Measurements from ENCODE around the gene PIK3CB. TPM values are rescaled to one million over a fixed set of nuclear protein-coding genes. Genes with fewer than 3 reads are reported as not detected.

The PIK3CB gene
- 12.1 and 17.3 TPM in 2 replicates for total RNA-seq

GRCh38 chr3:138834596-138835396 lies at the start of gene PIK3CB:
Gene PIK3CB, minus strand, starts transcription at chr3:138834928. Its CDS starts 75,585 bp downstream, at chr3:138759343.

DNA sequence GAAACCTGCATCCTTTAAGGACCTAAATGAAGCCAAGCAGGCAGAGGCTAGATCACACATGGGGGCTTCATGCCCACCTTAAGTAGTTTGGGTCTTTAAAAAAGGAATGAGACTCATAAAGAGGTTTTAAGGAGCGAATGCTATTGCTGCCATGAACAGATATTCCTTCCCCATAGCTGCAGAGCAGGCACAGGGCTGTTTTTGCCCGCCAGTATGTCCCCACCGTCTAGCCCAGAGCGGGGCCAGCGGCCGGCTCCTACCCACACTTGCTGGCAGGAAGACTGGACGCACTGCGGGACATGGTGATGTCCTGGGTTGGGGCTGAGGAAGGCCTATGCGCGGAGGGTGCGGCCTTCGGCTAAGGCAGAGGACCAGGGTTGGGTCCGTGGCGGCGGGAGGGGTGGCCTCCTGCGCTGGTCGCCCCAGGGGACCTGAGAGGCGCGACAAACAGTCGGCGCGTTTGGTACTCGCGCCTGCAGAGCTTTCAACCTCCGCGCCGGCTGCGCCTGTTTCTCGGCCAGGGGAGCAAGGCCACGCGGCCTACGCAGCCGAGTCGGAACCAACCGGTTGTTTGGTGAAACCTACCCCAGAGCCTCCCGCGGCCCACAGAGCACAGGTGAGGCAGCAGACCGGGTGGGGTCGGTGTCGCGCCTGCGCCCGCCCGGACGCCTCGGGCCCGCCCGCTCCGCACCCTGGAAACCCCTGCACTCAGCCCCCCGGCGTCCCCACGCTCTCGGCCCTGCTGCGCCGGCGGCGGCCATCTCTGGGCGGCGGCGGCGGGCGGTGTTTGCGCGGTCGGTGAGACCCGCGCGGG lies 226.2 kb downstream of the PIK3CB start, which contains the start of gene FAIM:
Gene FAIM (plus strand): TSS at position 450 of the 814 bp plus-strand sequence. CDS start 10,956 bp downstream, outside the sequence.

Other genes with a start within 250 kb of the PIK3CB start
- gene CEP70, start 240.7 kb downstream of the PIK3CB start, total RNA-seq, result 13.9 and 14.6 TPM in 2 replicates
- gene FAIM, start 226.2 kb downstream of the PIK3CB start, total RNA-seq, result 8.5 and 8.6 TPM in 2 replicates
- under 0.01 and 0.19 TPM in 2 replicates for gene FOXL2, start 112.2 kb upstream of the PIK3CB start, total RNA-seq
- 0.09 TPM in 1 of 2 replicates, not detected in the other for gene FOXL2NB, start 112.3 kb upstream of the PIK3CB start, total RNA-seq
- gene PRR23A, start 171.3 kb upstream of the PIK3CB start, total RNA-seq, result not detected in 2 replicates
- not detected in 2 replicates for gene PRR23B, start 186.0 kb upstream of the PIK3CB start, total RNA-seq
- gene PRR23C, start 210.0 kb upstream of the PIK3CB start, total RNA-seq, result not detected in 2 replicates

Data from endothelial cell of coronary artery (primary cell).